ENCODE results near the gene SIRT4.
"Not testable (repeated sequence)": the region's sequence is repeated elsewhere in the genome, so short reads cannot be mapped to it uniquely, and the experiment has no call there.

Gene SIRT4

GRCh38 chr12:120335447-120335846, 33.3 kb downstream of the SIRT4 start:
- DNase-seq (ENCODE audit: low spot score), result not testable (repeated sequence)

GRCh38 chr12:120336392-120336791, 34.3 kb downstream of the SIRT4 start:
- not testable (repeated sequence) for DNase-seq (ENCODE audit: low spot score)

- DNase-seq (ENCODE audit: low spot score), result no peak
Measured at GRCh38 chr12:120337730-120338129, 35.6 kb downstream of the SIRT4 start.

GRCh38 chr12:120339256-120339655, 37.1 kb downstream of the SIRT4 start:
- no peak for DNase-seq (ENCODE audit: low spot score)

GRCh38 chr12:120342175-120343038, 40.3 kb downstream of the SIRT4 start:
- no peak for DNase-seq (ENCODE audit: low spot score)

GRCh38 chr12:120343039-120343537, 41.0 kb downstream of the SIRT4 start:
- DNase-seq (ENCODE audit: low spot score), result no peak

GRCh38 chr12:120343692-120344091, 41.6 kb downstream of the SIRT4 start:
- DNase-seq (ENCODE audit: low spot score), result no peak

GRCh38 chr12:120346031-120346430, 43.9 kb downstream of the SIRT4 start:
- no peak for DNase-seq (ENCODE audit: low spot score)

- DNase-seq (ENCODE audit: low spot score), result no peak
Measured at GRCh38 chr12:120346681-120347080, 44.6 kb downstream of the SIRT4 start.

GRCh38 chr12:120347766-120348165, 45.6 kb downstream of the SIRT4 start:
- DNase-seq (ENCODE audit: low spot score), result no peak

GRCh38 chr12:120350576-120351350, 48.6 kb downstream of the SIRT4 start:
- DNase-seq (ENCODE audit: low spot score), result no peak

- no peak for DNase-seq (ENCODE audit: low spot score)
Measured at GRCh38 chr12:120352117-120352516, 50.0 kb downstream of the SIRT4 start.

- DNase-seq (ENCODE audit: low spot score), result no peak
Measured at GRCh38 chr12:120353136-120353535, 51.0 kb downstream of the SIRT4 start.

GRCh38 chr12:120353556-120354317, 51.6 kb downstream of the SIRT4 start:
- DNase-seq (ENCODE audit: low spot score), result no peak

GRCh38 chr12:120356567-120357030, 54.5 kb downstream of the SIRT4 start:
- peak; percentile 80 for DNase-seq (ENCODE audit: low spot score)

GRCh38 chr12:120357104-120357503, 55.0 kb downstream of the SIRT4 start:
- no peak for DNase-seq (ENCODE audit: low spot score)

- DNase-seq (ENCODE audit: low spot score), result no peak
Measured at GRCh38 chr12:120358412-120359100, 56.4 kb downstream of the SIRT4 start.

- DNase-seq (ENCODE audit: low spot score), result no peak
Measured at GRCh38 chr12:120359128-120359527, 57.0 kb downstream of the SIRT4 start.

- peak; percentile 82 for DNase-seq (ENCODE audit: low spot score)
Measured at GRCh38 chr12:120361506-120362208, 59.5 kb downstream of the SIRT4 start.
